Neutrophil (primary cell): ENCODE results near the gene OR56A1.

ENCODE experiments used
- H3K27ac ChIP-seq: fragments of 200-600 bp; sonication (generic); 2 replicates; pipeline ENCODE4 v1.5.1; 2016; ENCODE audit warnings: mild to moderate bottlenecking, moderate library complexity
- H3K27me3 ChIP-seq: fragments of 200-600 bp; sonication (generic); 2 replicates; pipeline ENCODE4 v1.6.0; 2016; ENCODE audit warnings: mild to moderate bottlenecking
- H3K36me3 ChIP-seq: fragments of 200-600 bp; sonication (generic); 2 replicates; pipeline ENCODE4 v1.5.1; 2017
- H3K4me1 ChIP-seq, 2 experiments: fragments of 200-600 bp in 1 of 2; sonication (generic) in 1 of 2; 1 replicate in 1 of 2; 2 replicates in 1 of 2; pipeline versions ENCODE4 v1.5.1 to v1.6.1; 2013 to 2016; ENCODE audit warnings: low read depth in 1 of 2, low read length in 1 of 2, mild to moderate bottlenecking in 1 of 2, moderate library complexity in 1 of 2; ENCODE audit not compliant: control insufficient read depth in 1 of 2, insufficient read depth in 1 of 2
- H3K4me3 ChIP-seq, 2 experiments: fragments of 200-600 bp in 1 of 2; sonication (generic) in 1 of 2; 1 replicate in 1 of 2; 2 replicates in 1 of 2; pipeline ENCODE4 v1.5.1; 2013 to 2016; ENCODE audit warnings: low read depth in 1 of 2, low read length in 1 of 2, mild to moderate bottlenecking in 1 of 2, moderate library complexity in 1 of 2
- H3K9me3 ChIP-seq: fragments of 200-600 bp; sonication (generic); 2 replicates; pipeline ENCODE4 v1.5.1; 2016
- CTCF ChIP-seq: fragments of 200-600 bp; sonication (generic); IDR thresholded peaks from 2 replicates; pipeline ENCODE4 v1.5.1; 2016; ENCODE audit warnings: antibody characterized with exemption

OR56A1 gene

GRCh38 chr11:5989203-5989602, 41.4 kb downstream of the OR56A1 start:
- Histone ChIP-seq H3K36me3 (no peaks in the 10 kb centered on the region), H3K27me3 (peaks cover 53% of the 10 kb centered on the region), H3K4me3 (no peak overlapping the region), H3K27ac (no peak overlapping the region), H3K9me3 (no peaks in the 10 kb centered on the region), H3K4me1 (no peaks in the 10 kb centered on the region)
- no peak for TF ChIP-seq CTCF

GRCh38 chr11:5986885-5987284, 43.7 kb downstream of the OR56A1 start, which contains the start of gene OR52L1:
OR52L1 (minus strand) TSS chr11:5986985; CDS start chr11:5986930, 55 bp downstream.
- Histone ChIP-seq H3K9me3 (no peaks in the 10 kb centered on the region), H3K27me3 (peaks cover 58% of the 10 kb centered on the region), H3K36me3 (no peaks in the 10 kb centered on the region), H3K27ac (no peak within 1 kb of the TSS), H3K4me1 (no peaks in the 10 kb centered on the region), H3K4me3 (no peak within 1 kb of the TSS)
- no peak for TF ChIP-seq CTCF

- no peaks in the 10 kb centered on the region for H3K36me3 ChIP-seq
- TF ChIP-seq CTCF, result no peak
- H3K4me1 ChIP-seq, result no peaks in the 10 kb centered on the region
- H3K9me3 ChIP-seq, result no peaks in the 10 kb centered on the region
- H3K27me3 ChIP-seq, result peaks cover 29% of the 10 kb centered on the region
- no peak overlapping the region for H3K27ac ChIP-seq
- H3K4me3 ChIP-seq, result no peak overlapping the region
These were observed 47.1 kb downstream of the OR56A1 start for GRCh38 chr11:5983443-5983842.

GRCh38 chr11:5973530-5973929, 57.0 kb downstream of the OR56A1 start:
- Histone ChIP-seq H3K27ac (no peak overlapping the region), H3K9me3 (no peaks in the 10 kb centered on the region), H3K4me1 (no peaks in the 10 kb centered on the region), H3K27me3 (peaks cover 39% of the 10 kb centered on the region), H3K36me3 (no peaks in the 10 kb centered on the region), H3K4me3 (no peak overlapping the region)
- no peak for TF ChIP-seq CTCF
